H9 (cell line): Measurements from ENCODE around the gene OSBP2. TPM values are rescaled to one million over a fixed set of nuclear protein-coding genes. Genes with fewer than 3 reads are reported as not detected.
A peak's percentile ranks its signal among the peaks of the same experiment; 100 is the strongest.

Source experiments
- DNase-seq: peaks from one replicate; pipeline ENCODE4 v3.0.0-alpha.2; 2017
- H2AFZ ChIP-seq: one replicate; pipeline ENCODE4 v1.6.1; 2013; ENCODE audit warnings: mild to moderate bottlenecking, low read length, control low read depth, moderate library complexity
- H2AK5ac ChIP-seq: 2 replicates; pipeline ENCODE4 v1.6.1; 2013; ENCODE audit warnings: low read length, control low read depth, mixed read lengths; ENCODE audit not compliant: insufficient read length
- H2BK120ac ChIP-seq: one replicate; pipeline ENCODE4 v1.6.1; 2013; ENCODE audit warnings: low read depth, mild to moderate bottlenecking, low read length, control low read depth, inconsistent platforms; ENCODE audit not compliant: poor library complexity, severe bottlenecking
- H2BK12ac ChIP-seq: 2 replicates; pipeline ENCODE4 v1.6.1; 2013; ENCODE audit warnings: low read length, control low read depth, mixed read lengths, low read depth; ENCODE audit not compliant: insufficient read length
- H2BK15ac ChIP-seq: 2 replicates; pipeline ENCODE4 v1.6.1; 2013; ENCODE audit warnings: low read depth, low read length, control low read depth
- H2BK20ac ChIP-seq: one replicate; pipeline ENCODE4 v1.6.1; 2013; ENCODE audit warnings: low read depth, mild to moderate bottlenecking, low read length, control low read depth, inconsistent platforms; ENCODE audit not compliant: poor library complexity, severe bottlenecking
- H2BK5ac ChIP-seq: 2 replicates; pipeline ENCODE4 v1.6.1; 2013; ENCODE audit warnings: low read length, control low read depth, mixed read lengths; ENCODE audit not compliant: insufficient read length
- H3K14ac ChIP-seq: 2 replicates; pipeline ENCODE4 v1.6.1; 2013; ENCODE audit warnings: low read length, control low read depth; ENCODE audit not compliant: insufficient read depth
- H3K18ac ChIP-seq: 2 replicates; pipeline ENCODE4 v1.6.1; 2013; ENCODE audit warnings: low read depth, mild to moderate bottlenecking, mixed read lengths, low read length, control low read depth; ENCODE audit not compliant: insufficient read length
- H3K23ac ChIP-seq: 2 replicates; pipeline ENCODE4 v1.6.1; 2013; ENCODE audit warnings: low read length, control low read depth, mixed read lengths, low read depth; ENCODE audit not compliant: insufficient read length
- H3K23me2 ChIP-seq: 2 replicates; pipeline ENCODE4 v1.6.1; 2013; ENCODE audit warnings: low read depth, mild to moderate bottlenecking, mixed read lengths, low read length, control low read depth; ENCODE audit not compliant: insufficient read length, poor library complexity, severe bottlenecking
- H3K27ac ChIP-seq: 2 replicates; pipeline ENCODE4 v1.5.1; 2013; ENCODE audit warnings: low read length, control low read depth, mixed read lengths, low read depth; ENCODE audit not compliant: insufficient read length
- H3K27me3 ChIP-seq: 2 replicates; pipeline ENCODE4 v1.6.1; 2013; ENCODE audit warnings: low read length, control low read depth, inconsistent platforms; ENCODE audit not compliant: insufficient read depth
- H3K4ac ChIP-seq: 2 replicates; pipeline ENCODE4 v1.6.1; 2013; ENCODE audit warnings: low read depth, mild to moderate bottlenecking, control low read depth, inconsistent platforms, low read length, moderate library complexity
- H3K4me1 ChIP-seq: 2 replicates; pipeline ENCODE4 v1.6.1; 2013; ENCODE audit warnings: low read length, control low read depth, inconsistent platforms; ENCODE audit not compliant: insufficient read depth
- H3K4me2 ChIP-seq: 2 replicates; pipeline ENCODE4 v1.6.1; 2013; ENCODE audit warnings: low read length, control low read depth, mixed read lengths; ENCODE audit not compliant: insufficient read length, insufficient read depth
- H3K56ac ChIP-seq: 2 replicates; pipeline ENCODE4 v1.6.1; 2013; ENCODE audit warnings: low read depth, mild to moderate bottlenecking, mixed read lengths, low read length, control low read depth; ENCODE audit not compliant: insufficient read length
- H3K79me1 ChIP-seq: 2 replicates; pipeline ENCODE4 v1.6.1; 2013; ENCODE audit warnings: low read depth, mild to moderate bottlenecking, moderate library complexity, low read length, control low read depth, inconsistent platforms; ENCODE audit not compliant: insufficient read depth, poor library complexity, severe bottlenecking
- H3K79me2 ChIP-seq: 2 replicates; pipeline ENCODE4 v1.6.1; 2013; ENCODE audit warnings: low read length, control low read depth, inconsistent platforms; ENCODE audit not compliant: insufficient read depth
- H3K9ac ChIP-seq: 2 replicates; pipeline ENCODE4 v1.6.1; 2013; ENCODE audit warnings: low read length, control low read depth, mixed read lengths; ENCODE audit not compliant: insufficient read length; ENCODE audit errors: extremely low read depth
- H3K9me3 ChIP-seq: one replicate; pipeline ENCODE4 v1.6.1; 2013; ENCODE audit warnings: low read depth, low read length, inconsistent platforms; ENCODE audit not compliant: control insufficient read depth
- H3T11ph ChIP-seq: one replicate; pipeline ENCODE4 v1.6.1; 2013; ENCODE audit warnings: mild to moderate bottlenecking, low read length, control low read depth, inconsistent platforms
- H4K20me1 ChIP-seq: one replicate; pipeline ENCODE4 v1.6.1; 2013; ENCODE audit not compliant: control insufficient read depth, insufficient read length, insufficient read depth
- H4K5ac ChIP-seq: 2 replicates; pipeline ENCODE4 v1.6.1; 2013; ENCODE audit warnings: low read depth, mild to moderate bottlenecking, mixed read lengths, low read length, control low read depth; ENCODE audit not compliant: insufficient read length
- H4K8ac ChIP-seq: replicated peaks from 2 replicates; pipeline ENCODE4 v1.6.1; 2013; ENCODE audit warnings: low read length, control low read depth, mixed read lengths, low read depth; ENCODE audit not compliant: insufficient read length
- H4K91ac ChIP-seq: 2 replicates; pipeline ENCODE4 v1.6.1; 2013; ENCODE audit warnings: low read depth, mild to moderate bottlenecking, moderate library complexity, mixed read lengths, low read length, control low read depth; ENCODE audit not compliant: insufficient read length
- H3K27ac Mint-ChIP-seq, 3 experiments: 2 replicates in 2 of 3; 3 replicates in 1 of 3; pipeline ENCODE4 v1.8.0; 2020 to 2021; ENCODE audit warnings: mixed read lengths in 3 of 3, mild to moderate bottlenecking in 1 of 3, moderate library complexity in 1 of 3
- H3K27me3 Mint-ChIP-seq: 2 replicates; pipeline ENCODE4 v1.8.0; 2021; ENCODE audit warnings: low read depth, mild to moderate bottlenecking, moderate library complexity, mixed read lengths
- H3K36me3 Mint-ChIP-seq, 3 experiments: 2 replicates in 2 of 3; 3 replicates in 1 of 3; pipeline ENCODE4 v1.8.0; 2020 to 2021; ENCODE audit warnings: low read depth in 3 of 3, mixed read lengths in 3 of 3; ENCODE audit not compliant: insufficient read depth in 1 of 3
- H3K4me1 Mint-ChIP-seq, 2 experiments: 2 replicates each; pipeline ENCODE4 v1.8.0; 2020; ENCODE audit warnings: mixed read lengths in 2 of 2
- H3K4me3 Mint-ChIP-seq, 2 experiments: 2 replicates in 1 of 2; 3 replicates in 1 of 2; pipeline ENCODE4 v1.8.0; 2020 to 2021; ENCODE audit warnings: mild to moderate bottlenecking in 2 of 2, mixed read lengths in 2 of 2, moderate library complexity in 1 of 2
- H3K9me3 Mint-ChIP-seq, 2 experiments: 2 replicates in 1 of 2; 3 replicates in 1 of 2; pipeline ENCODE4 v1.8.0; 2020; ENCODE audit warnings: mild to moderate bottlenecking in 2 of 2, mixed read lengths in 2 of 2, moderate library complexity in 1 of 2
- CTCF ChIP-seq: fragments of 200-600 bp; sonication (generic); conservative IDR thresholded peaks from 3 replicates; pipeline ENCODE4 v1.8.0; 2021; ENCODE audit warnings: antibody characterized with exemption, mild to moderate bottlenecking
- WGBS: extraction: QIAGEN DNeasy Blood & Tissue Kit; methylation state at CpG from one replicate; pipeline ENCODE4 v1.1.7; 2013; ENCODE audit warnings: missing lambda C conversion rate, low lambda C conversion rate, mixed read lengths; ENCODE audit not compliant: insufficient read length; ENCODE audit errors: extremely low coverage; 5-methylcytosine and 5-hydroxymethylcytosine counted together
- total RNA-seq: library from RNA; stranded (reverse); gene quantifications from 2 replicates; pipeline ENCODE4 v1.2.1, GENCODE V29; 2021

Gene OSBP2
- total RNA-seq, 1 experiment from 2014 or later: 3.4 TPM

GRCh38 chr22:30875481-30876215, 181.0 kb downstream of the OSBP2 start:
- H3K36me3 Mint-ChIP-seq: no peaks in the 10 kb centered on the region; a peak in 1 of 7 replicates
- Histone ChIP-seq H3K23me2 (no peaks in the 10 kb centered on the region), H3K18ac (no peak overlapping the region), H3K14ac (no peak overlapping the region), H2AK5ac (no peak overlapping the region), H3K4me2 (no peak overlapping the region), H3K4me1 (no peaks in the 10 kb centered on the region), H3K79me2 (no peaks in the 10 kb centered on the region), H3K9me3 (no peaks in the 10 kb centered on the region), H3K23ac (no peak overlapping the region), H3K27ac (no peak overlapping the region), H3K79me1 (no peaks in the 10 kb centered on the region), H3K9ac (no peak overlapping the region), H2BK120ac (no peak overlapping the region), H4K91ac (no peak overlapping the region), H2BK12ac (no peak overlapping the region), H3K27me3 (no peaks in the 10 kb centered on the region), H3T11ph (no peak overlapping the region), H3K56ac (no peak overlapping the region), H2AFZ (no peak overlapping the region), H3K4ac (no peak overlapping the region), H2BK5ac (no peak overlapping the region), H4K8ac (no peak overlapping the region), H2BK15ac (no peak overlapping the region), H2BK20ac (no peak overlapping the region), H4K5ac (no peak overlapping the region), H4K20me1 (no peaks in the 10 kb centered on the region)
- no peak for DNase-seq
- peak overlapping the region in 2 of 3 experiments; percentile 28 to 59; a peak in 2 of 7 replicates for H3K27ac Mint-ChIP-seq
- H3K9me3 Mint-ChIP-seq: no peaks in the 10 kb centered on the region
- no CpG with 5 or more reads among the region's 17 CpGs for WGBS
- TF ChIP-seq CTCF: no peak
- no peak overlapping the region for H3K4me3 Mint-ChIP-seq
- H3K4me1 Mint-ChIP-seq: peaks cover 12 to 13% of the 10 kb centered on the region in 2 experiments
- H3K27me3 Mint-ChIP-seq: no peaks in the 10 kb centered on the region; the same call in 1 of the 2 replicates
